EH (cell line): ENCODE results near the gene NCAPD2.
A peak's percentile ranks its signal among the peaks of the same experiment; 100 is the strongest.
"Not testable (repeated sequence)": the region's sequence is repeated elsewhere in the genome, so short reads cannot be mapped to it uniquely, and the experiment has no call there.

Experiments
- DNase-seq: peaks from one replicate; pipeline ENCODE4 v3.0.0-alpha.2; 2015; ENCODE audit warnings: low read depth

NCAPD2 gene

DNA sequence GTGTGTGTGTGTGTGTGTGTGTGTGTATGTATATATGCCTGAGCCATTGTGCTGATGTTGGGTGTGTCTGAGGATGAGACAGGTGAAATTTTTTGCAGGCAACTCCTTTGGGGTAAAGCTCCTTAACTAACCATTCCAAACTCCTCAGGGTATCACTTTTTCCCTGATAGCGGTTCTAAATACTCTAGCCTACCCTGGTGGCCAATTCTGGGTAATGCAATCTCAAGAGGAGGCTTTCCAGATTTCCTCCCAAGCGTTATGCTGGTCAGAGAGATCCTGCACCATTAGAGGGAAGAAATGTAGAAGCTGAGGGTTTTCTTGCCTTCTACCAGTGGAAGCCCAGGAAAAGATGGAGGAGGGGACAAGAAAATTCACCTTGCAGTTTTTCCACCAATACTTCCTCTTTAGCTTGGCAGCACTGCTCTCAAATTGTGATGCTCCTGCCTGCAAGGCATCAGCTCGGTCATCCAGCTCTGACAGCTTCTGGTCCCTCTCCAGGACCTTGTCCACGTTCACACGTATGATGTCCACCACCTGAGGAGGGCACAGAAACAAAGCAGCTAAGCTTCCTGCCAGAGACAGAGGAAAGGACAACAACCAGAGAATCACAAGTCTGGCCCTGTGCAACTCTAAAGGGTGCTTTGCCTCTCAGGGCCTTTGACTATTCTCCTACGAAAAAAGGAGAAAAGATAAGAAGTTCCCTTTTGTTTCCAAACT is 28.3 kb upstream of the NCAPD2 start:
- peak; percentile 75 for DNase-seq

DNA sequence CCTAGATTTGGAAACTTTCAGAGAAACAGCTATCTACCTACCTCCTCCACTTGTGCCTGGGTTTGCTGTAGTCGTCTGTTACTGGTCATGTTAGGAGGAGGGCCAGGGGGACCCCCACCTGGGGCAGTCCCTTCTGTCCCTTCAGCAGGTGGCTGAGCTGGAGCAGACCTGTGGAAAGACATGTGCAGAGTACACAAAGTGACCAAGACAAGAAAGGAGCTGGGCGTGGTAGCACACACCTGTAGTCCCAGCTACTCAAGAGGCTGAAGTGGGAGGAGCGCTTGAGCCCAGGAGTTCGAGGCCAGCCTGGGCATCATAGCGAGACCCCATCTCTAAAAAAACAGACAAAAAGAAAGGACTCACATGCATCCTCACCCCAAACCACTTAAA is 27.7 kb upstream of the NCAPD2 start:
- DNase-seq = no peak

DNA sequence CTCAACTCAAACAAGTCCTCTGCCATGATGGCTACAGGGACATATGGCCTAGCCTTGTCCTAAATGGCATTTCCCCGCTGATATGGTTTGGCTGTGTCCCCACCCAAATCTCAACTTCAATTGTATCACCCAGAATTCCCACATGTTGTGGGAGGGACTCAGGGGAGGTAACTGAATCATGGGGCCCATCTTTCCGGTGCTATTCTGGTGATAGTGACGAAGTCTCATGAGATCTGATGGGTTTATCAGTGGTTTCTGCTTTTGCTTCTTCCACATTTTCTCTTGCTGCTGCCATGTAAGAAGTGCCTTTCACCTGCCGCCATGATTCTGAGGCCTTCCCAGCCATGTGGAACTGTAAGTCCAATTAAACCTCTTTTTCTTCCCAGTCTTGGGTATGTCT is 27.2 kb upstream of the NCAPD2 start:
- DNase-seq = not testable (repeated sequence)

- not testable (repeated sequence) for DNase-seq
These were observed 26.2 kb upstream of the NCAPD2 start for GRCh38 chr12:6467571-6468282.

- DNase-seq = peak; percentile 18
These were observed 25.7 kb upstream of the NCAPD2 start for GRCh38 chr12:6468283-6468575.

DNA sequence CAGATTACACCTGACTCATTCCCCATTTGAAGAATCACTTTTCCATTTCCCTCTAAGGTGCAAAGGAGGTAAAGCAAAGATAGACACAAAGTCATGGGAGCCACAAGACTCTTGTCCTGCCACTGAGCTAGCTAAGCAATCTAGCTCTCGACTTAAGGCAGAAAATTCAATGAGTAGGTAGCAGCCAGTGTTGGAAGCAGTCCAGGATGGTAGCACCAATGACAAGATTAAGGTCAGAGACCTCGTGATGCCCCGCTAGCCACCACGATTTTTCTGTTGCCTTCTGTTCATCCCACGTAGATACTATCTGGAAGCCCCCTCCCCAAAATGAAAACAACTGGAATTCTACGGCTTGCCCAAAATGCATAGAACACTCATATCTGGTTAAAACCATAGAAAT is 24.8 kb upstream of the NCAPD2 start:
- no peak for DNase-seq

- peak; percentile 26 for DNase-seq
These were observed 24.1 kb upstream of the NCAPD2 start for GRCh38 chr12:6469609-6470374.

- DNase-seq = peak; percentile 98
These were observed 23.3 kb upstream of the NCAPD2 start, which contains the start of gene VAMP1 for GRCh38 chr12:6470375-6471163. TSS of gene VAMP1 (minus strand) at chr12:6470677. CDS start at chr12:6470531, 146 bp downstream.

GRCh38 chr12:6471989-6472360 is 21.9 kb upstream of the NCAPD2 start:
- peak; percentile 33 for DNase-seq

GRCh38 chr12:6472491-6472890 is 21.4 kb upstream of the NCAPD2 start:
- no peak for DNase-seq

DNA sequence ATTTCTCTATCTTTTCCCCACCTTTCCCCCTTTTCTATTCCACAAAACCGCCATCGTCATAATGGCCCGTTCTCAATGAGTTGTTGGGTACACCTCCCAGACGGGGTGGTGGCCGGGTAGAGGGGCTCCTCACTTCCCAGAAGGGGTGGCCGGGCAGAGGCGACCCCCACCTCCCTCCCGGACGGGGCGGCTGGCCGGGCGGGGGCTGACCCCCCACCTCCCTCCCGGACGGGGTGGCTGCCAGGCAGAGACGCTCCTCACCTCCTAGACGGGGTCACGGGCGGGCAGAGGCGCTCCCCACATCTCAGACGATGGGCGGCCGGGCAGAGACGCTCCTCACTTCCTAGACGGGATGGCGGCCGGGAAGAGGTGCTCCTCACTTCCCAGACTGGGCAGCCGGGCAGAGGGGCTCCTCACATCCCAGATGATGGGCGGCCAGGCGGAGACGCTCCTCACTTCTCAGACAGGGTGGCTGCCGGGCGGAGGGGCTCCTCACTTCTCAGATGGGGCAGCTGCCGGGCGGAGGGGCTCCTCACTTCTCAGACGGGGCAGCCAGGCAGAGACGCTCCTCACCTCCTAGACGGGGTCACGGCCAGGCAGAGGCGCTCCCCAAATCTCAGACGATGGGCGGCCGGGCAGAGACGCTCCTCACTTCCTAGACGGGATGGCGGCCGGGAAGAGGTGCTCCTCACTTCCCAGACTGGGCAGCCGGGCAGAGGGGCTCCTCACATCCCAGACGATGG is 18.5 kb upstream of the NCAPD2 start:
- not testable (repeated sequence) for DNase-seq

DNA sequence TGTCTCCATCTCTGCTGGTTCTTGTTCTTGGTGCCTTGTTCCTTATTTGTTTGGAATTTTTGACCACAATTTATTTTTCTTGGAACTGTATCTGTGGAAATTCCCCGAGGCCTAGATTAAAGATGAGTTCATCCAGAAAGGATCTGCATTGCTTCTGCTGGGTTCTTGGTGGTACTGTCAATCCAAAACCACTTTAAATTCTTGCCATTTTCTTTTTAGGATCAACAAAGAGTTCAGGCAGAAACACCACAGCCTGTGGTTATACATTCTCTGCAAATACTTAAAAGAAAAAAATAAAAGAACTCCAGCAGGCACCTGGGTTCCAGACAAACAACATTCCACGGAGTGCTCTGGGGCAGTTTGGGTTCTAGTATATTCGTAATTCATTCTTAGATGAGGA is 17.4 kb upstream of the NCAPD2 start:
- peak; percentile 96 for DNase-seq

DNA sequence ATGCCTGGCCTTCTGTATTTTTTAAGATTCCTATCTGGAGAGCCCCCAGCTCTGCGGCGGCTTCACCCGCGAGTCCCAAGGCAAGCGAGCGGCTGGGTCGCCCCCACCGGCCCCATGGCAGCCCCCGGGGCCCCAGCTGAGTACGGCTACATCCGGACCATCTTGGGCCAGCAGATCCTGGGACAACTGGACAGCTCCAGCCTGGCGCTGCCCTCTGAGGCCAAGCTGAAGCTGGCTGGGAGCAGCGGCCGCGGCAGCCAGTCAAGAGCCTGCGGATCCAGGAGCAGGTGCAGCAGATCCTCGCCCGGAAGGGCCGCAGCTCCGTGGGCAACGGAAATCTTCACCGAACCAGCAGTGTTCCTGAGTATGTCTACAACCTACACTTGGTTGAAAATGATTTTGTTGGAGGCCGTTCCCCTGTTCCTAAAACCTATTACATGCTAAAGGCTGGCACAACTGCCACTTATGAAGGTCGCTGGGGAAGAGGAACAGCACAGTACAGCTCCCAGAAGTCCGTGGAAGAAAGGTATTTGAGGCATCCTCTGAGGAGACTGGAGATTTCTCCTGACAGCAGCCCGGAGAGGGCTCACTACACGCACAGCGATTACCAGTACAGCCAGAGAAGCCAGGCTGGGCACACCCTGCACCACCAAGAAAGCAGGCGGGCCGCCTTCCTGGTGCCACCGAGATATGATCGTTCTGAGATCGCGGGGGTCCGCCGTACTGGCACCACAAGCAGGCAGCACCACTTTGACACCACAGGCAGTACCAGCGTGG is 16.1 kb upstream of the NCAPD2 start:
- not testable (repeated sequence) for DNase-seq

DNA sequence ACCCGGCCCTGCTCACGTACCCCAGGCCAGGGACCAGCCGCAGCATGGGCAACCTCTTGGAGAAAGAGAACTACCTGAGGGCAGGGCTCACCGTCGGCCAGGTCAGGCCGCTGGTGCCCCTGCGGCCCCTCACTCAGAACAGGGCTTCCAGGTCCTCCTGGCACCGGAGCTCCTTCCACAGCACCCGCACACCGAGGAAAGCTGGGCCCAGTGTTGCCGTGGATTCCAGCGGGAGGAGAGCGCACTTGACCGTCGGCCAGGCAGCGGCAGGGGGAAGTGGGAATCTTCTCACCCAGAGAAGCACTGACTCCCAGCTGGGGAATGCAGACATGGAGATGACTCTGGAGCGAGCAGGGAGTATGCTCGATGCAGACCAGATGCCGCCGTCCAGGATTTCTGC is 15.5 kb upstream of the NCAPD2 start:
- peak; percentile 92 for DNase-seq

DNA sequence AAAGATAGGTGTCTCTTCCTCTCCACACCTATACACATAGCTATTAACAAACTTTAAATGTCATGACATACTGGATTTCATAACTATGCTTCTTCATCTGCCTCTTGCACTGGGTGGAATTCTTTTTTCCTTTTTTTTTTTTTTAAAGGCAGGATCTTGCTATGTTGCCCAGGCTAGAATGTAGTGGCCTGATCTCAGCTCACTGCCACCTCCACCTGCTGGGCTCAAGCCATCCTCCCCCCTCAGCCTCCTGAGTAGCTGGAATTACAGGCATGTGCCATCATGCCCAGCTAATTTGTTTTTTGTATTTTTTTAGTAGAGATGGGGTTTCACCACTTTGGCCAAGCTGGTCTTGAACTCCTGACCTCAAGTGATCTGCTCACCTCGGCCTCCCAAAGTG is 5.7 kb upstream of the NCAPD2 start:
- DNase-seq = no peak

GRCh38 chr12:6489449-6489848 is 4.5 kb upstream of the NCAPD2 start:
- DNase-seq = no peak

DNA sequence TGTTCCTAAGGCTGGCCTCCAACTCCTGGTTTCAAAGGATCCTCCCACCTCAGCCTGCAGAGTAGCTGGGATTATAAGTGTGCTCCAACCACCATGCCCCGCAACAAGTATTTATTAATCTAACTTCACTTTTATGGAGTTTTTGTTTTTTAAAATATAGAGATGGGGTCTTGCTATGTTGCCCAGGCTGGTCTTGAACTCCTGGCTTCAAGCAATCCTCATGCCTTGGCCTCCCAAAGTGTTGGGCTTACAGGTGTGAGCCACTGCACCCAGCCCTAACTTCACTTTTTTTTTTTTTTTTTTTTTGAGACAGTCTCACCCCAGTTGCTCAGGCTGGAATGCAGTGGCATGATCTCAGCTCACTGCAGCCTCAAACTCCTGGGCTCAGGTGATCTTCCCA is 3.2 kb upstream of the NCAPD2 start:
- DNase-seq = not testable (repeated sequence)

DNA sequence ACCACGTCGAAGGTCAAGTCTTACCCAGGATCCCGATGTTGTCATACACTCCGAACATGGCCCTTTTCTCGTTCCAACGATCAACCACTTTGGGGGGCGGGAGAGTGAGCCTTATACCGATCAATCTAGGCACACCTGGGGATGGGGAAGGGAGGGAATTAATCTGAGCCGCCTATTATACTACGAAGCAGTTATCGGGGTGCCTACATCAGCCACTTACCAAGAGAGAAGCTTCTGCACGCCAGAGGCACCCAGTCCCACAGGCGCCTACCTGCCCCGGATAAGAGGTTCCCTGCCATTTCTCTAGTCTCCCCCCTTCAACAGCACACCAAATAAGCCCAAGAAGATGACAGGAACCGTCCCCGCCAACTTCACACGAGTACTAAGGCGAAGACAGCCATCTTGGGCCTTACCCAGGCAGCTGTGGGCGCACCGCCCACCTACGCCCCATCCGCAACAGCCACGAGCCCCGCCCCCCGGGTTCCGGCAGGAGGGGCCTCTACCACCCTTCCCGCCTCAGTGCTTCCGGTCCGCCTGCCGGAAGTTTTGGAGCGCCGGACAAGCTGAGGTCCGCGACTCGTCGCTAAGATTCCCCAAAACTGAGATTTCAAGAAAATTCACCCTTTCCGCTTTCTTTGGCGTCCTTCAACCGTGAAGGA is 935 bp upstream of the NCAPD2 start, which contains the start of gene MRPL51:
TSS of gene MRPL51 (minus strand) at position 425 of the 659 bp plus-strand sequence. CDS start at position 299, 126 bp downstream.
- peak; percentile 94 for DNase-seq

GRCh38 chr12:6494258-6494743 is 399 bp downstream of the NCAPD2 start:
- DNase-seq = no peak

DNA sequence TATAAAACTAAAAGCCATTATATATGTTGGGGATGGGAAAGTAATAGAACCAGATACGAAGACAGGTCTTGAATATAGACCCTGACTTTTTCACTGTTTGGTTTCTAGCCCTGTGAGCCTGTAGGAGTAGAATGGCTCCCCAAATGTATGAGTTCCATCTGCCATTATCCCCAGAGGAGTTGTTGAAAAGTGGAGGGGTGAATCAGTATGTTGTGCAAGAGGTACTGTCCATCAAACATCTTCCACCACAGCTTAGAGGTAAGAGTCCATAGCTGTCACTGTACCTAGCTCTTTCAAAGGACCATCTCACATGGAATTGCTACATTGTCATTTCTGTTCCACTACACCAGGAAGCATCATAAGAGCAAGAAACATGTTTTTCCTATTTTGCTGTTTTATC is 1.1 kb downstream of the NCAPD2 start:
- DNase-seq = no peak
